IPS-18a (cell line): ENCODE measurements around the gene GPR78.

ENCODE experiments used
- H3K27ac ChIP-seq: one replicate; pipeline ENCODE4 v1.5.1; 2013; ENCODE audit warnings: low read length
- H3K27me3 ChIP-seq: one replicate; pipeline ENCODE4 v1.6.1; 2013; ENCODE audit warnings: mild to moderate bottlenecking, low read length; ENCODE audit not compliant: control insufficient read depth, insufficient read depth
- H3K36me3 ChIP-seq: one replicate; pipeline ENCODE4 v1.6.1; 2013; ENCODE audit warnings: low read depth, low read length; ENCODE audit not compliant: control insufficient read depth
- H3K4me1 ChIP-seq: one replicate; pipeline ENCODE4 v1.6.1; 2013; ENCODE audit warnings: low read depth, low read length; ENCODE audit not compliant: control insufficient read depth
- H3K4me3 ChIP-seq: one replicate; pipeline ENCODE4 v1.5.1; 2013; ENCODE audit warnings: low read length
- H3K9ac ChIP-seq: one replicate; pipeline ENCODE4 v1.6.1; 2013; ENCODE audit warnings: mild to moderate bottlenecking, low read length, moderate library complexity
- H3K9me3 ChIP-seq: one replicate; pipeline ENCODE4 v1.6.1; 2013; ENCODE audit warnings: low read depth, low read length; ENCODE audit not compliant: control insufficient read depth

Gene GPR78

GRCh38 chr4:8591626-8592365 is 11.6 kb downstream of the GPR78 start:
- H3K4me3 ChIP-seq = peak overlapping the region; percentile 71
- H3K27me3 ChIP-seq = peaks cover 31% of the 10 kb centered on the region
- no peaks in the 10 kb centered on the region for H3K36me3 ChIP-seq
- H3K27ac ChIP-seq = no peak overlapping the region
- H3K9me3 ChIP-seq = no peaks in the 10 kb centered on the region
- H3K4me1 ChIP-seq = peaks cover 21% of the 10 kb centered on the region
- H3K9ac ChIP-seq = no peak overlapping the region

- H3K4me1 ChIP-seq = peaks cover 21% of the 10 kb centered on the region
- peak within 1 kb of the TSS; percentile 0 for H3K9ac ChIP-seq
- peaks cover 31% of the 10 kb centered on the region for H3K27me3 ChIP-seq
- no peaks in the 10 kb centered on the region for H3K9me3 ChIP-seq
- peak within 1 kb of the TSS; percentile 71 for H3K4me3 ChIP-seq
- no peaks in the 10 kb centered on the region for H3K36me3 ChIP-seq
- H3K27ac ChIP-seq = no peak within 1 kb of the TSS
Observed at GRCh38 chr4:8592366-8593263, 12.4 kb downstream of the GPR78 start, which contains the start of gene CPZ. Gene CPZ (plus strand): TSS chr4:8592765. CDS start chr4:8592834, 69 bp downstream.

GRCh38 chr4:8593264-8594096 is 13.3 kb downstream of the GPR78 start:
- no peaks in the 10 kb centered on the region for H3K36me3 ChIP-seq
- H3K27me3 ChIP-seq = peaks cover 31% of the 10 kb centered on the region
- H3K4me3 ChIP-seq = peak overlapping the region; percentile 71
- peaks cover 21% of the 10 kb centered on the region for H3K4me1 ChIP-seq
- peak overlapping the region; percentile 0 for H3K9ac ChIP-seq
- H3K27ac ChIP-seq = no peak overlapping the region
- H3K9me3 ChIP-seq = no peaks in the 10 kb centered on the region

- Histone ChIP-seq H3K9me3 (no peaks in the 10 kb centered on the region), H3K4me3 (peak overlapping the region; percentile 71), H3K9ac (no peak overlapping the region), H3K27ac (no peak overlapping the region), H3K27me3 (peaks cover 31% of the 10 kb centered on the region), H3K36me3 (no peaks in the 10 kb centered on the region), H3K4me1 (peaks cover 21% of the 10 kb centered on the region)
Observed at GRCh38 chr4:8594097-8595038, 14.2 kb downstream of the GPR78 start.

GRCh38 chr4:8595237-8596087 is 15.3 kb downstream of the GPR78 start:
- Histone ChIP-seq H3K27me3 (peaks cover 30% of the 10 kb centered on the region), H3K4me1 (peaks cover 18% of the 10 kb centered on the region), H3K9me3 (no peaks in the 10 kb centered on the region), H3K9ac (no peak overlapping the region), H3K36me3 (no peaks in the 10 kb centered on the region), H3K27ac (no peak overlapping the region), H3K4me3 (no peak overlapping the region)

- H3K4me3 ChIP-seq = no peak overlapping the region
- H3K9me3 ChIP-seq = no peaks in the 10 kb centered on the region
- H3K27ac ChIP-seq = no peak overlapping the region
- H3K27me3 ChIP-seq = peaks cover 16% of the 10 kb centered on the region
- H3K9ac ChIP-seq = no peak overlapping the region
- peaks cover 13% of the 10 kb centered on the region for H3K4me1 ChIP-seq
- no peaks in the 10 kb centered on the region for H3K36me3 ChIP-seq
Observed at GRCh38 chr4:8596891-8597290, 16.7 kb downstream of the GPR78 start.

GRCh38 chr4:8597319-8597718 is 17.1 kb downstream of the GPR78 start:
- Histone ChIP-seq H3K4me1 (peaks cover 9% of the 10 kb centered on the region), H3K9ac (no peak overlapping the region), H3K27ac (no peak overlapping the region), H3K9me3 (no peaks in the 10 kb centered on the region), H3K36me3 (no peaks in the 10 kb centered on the region), H3K27me3 (peaks cover 12% of the 10 kb centered on the region), H3K4me3 (no peak overlapping the region)

GRCh38 chr4:8597791-8598190 is 17.6 kb downstream of the GPR78 start:
- Histone ChIP-seq H3K27me3 (peaks cover 10% of the 10 kb centered on the region), H3K4me1 (peaks cover 8% of the 10 kb centered on the region), H3K4me3 (no peak overlapping the region), H3K36me3 (no peaks in the 10 kb centered on the region), H3K27ac (no peak overlapping the region), H3K9ac (no peak overlapping the region), H3K9me3 (no peaks in the 10 kb centered on the region)

GRCh38 chr4:8598391-8599090 is 18.3 kb downstream of the GPR78 start:
- no peak overlapping the region for H3K27ac ChIP-seq
- no peak overlapping the region for H3K9ac ChIP-seq
- H3K9me3 ChIP-seq = no peaks in the 10 kb centered on the region
- no peak overlapping the region for H3K4me3 ChIP-seq
- peaks cover 6% of the 10 kb centered on the region for H3K4me1 ChIP-seq
- peaks cover 2% of the 10 kb centered on the region for H3K36me3 ChIP-seq
- H3K27me3 ChIP-seq = peaks cover 2% of the 10 kb centered on the region
